ENCODE results near the gene SFRP4.

SFRP4 gene

DNA sequence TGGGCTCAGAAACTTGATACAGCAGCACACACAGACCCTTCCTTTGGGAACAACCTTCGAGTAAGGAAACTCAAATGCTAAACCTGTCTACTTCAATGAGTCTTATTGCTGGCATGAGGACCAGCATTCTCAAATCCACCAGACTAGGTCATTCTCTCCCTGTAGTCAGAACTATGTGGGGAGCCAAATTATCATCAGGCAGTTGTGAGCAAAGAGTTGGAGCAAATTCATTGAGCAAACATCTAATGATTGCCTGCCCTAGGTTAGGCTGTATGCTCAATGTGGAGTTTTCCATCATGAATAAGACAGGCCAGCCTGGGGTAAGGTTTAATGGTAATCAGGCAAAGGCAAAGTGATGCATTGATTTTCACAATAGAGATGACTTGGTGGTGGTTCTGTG is 7.4 kb upstream of the SFRP4 start:
- no peak overlapping the region for H3K56ac ChIP-seq (ENCODE audit: low read length)
- H3K27me3 ChIP-seq (ENCODE audit: insufficient read depth, low read length, poor library complexity): no peaks in the 10 kb centered on the region
- H4K5ac ChIP-seq (ENCODE audit: low read length): no peak overlapping the region
- no peak overlapping the region for H3K23ac ChIP-seq (ENCODE audit: low read length)
- no peak overlapping the region for H3K27ac ChIP-seq (ENCODE audit: low read depth, low read length)
- no peak overlapping the region for H2BK15ac ChIP-seq (replicated peaks; ENCODE audit: low read depth)
- H3K36me3 ChIP-seq (ENCODE audit: control insufficient read depth, insufficient read depth, low read length): no peaks in the 10 kb centered on the region
- H3K18ac ChIP-seq (ENCODE audit: low read length): no peak overlapping the region
- H2BK5ac ChIP-seq (ENCODE audit: low read length): no peak overlapping the region
- WGBS (ENCODE audit: extremely low coverage, insufficient coverage, low lambda C conversion rate): no CpG with 5 or more reads among the region's 1 CpG
- H3K4me2 ChIP-seq (ENCODE audit: low read length): no peak overlapping the region
- DNase-seq: no peak
- no peak overlapping the region for H3K9ac ChIP-seq (ENCODE audit: low read length)
- no peak overlapping the region for H3K4me3 ChIP-seq (ENCODE audit: low read length)
- H2AK5ac ChIP-seq (ENCODE audit: low read length): no peak overlapping the region
- H2BK120ac ChIP-seq (ENCODE audit: low read depth, low read length): no peak overlapping the region
- H3K4ac ChIP-seq (ENCODE audit: low read depth, low read length): no peak overlapping the region
- no peaks in the 10 kb centered on the region for H3K79me1 ChIP-seq (ENCODE audit: low read length)
- H3K4me1 ChIP-seq (ENCODE audit: control insufficient read depth, low read depth, low read length): no peaks in the 10 kb centered on the region
- H3K79me2 ChIP-seq (ENCODE audit: control insufficient read depth, insufficient read depth, low read length): no peaks in the 10 kb centered on the region
- no peak overlapping the region for H4K8ac ChIP-seq (ENCODE audit: low read depth, low read length)

DNA sequence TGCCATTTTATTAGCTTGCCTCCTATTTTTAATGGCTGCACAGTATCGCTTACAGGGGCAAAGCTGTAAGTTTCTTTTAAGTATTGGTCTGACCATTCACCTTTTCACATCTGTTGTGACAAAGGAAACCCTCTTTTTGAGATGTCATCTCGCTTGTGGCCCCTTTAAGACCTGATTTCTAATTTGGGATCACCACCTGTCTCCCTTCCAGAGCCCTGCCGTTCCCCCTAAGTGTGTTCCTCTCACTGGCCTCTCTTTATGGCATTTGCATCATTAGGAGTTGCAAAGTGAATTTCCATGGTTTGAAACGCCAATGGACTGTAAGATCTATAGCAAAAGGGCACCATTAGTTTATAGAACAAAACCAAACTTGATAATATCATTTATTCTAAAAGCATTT is 5.3 kb upstream of the SFRP4 start:
- Histone ChIP-seq H4K5ac (ENCODE audit: low read length) (no peak overlapping the region), H2BK5ac (ENCODE audit: low read length) (no peak overlapping the region), H2BK15ac (replicated peaks; ENCODE audit: low read depth) (no peak overlapping the region), H3K4me3 (ENCODE audit: low read length) (no peak overlapping the region), H3K9ac (ENCODE audit: low read length) (no peak overlapping the region), H3K4ac (ENCODE audit: low read depth, low read length) (no peak overlapping the region), H3K79me1 (ENCODE audit: low read length) (no peaks in the 10 kb centered on the region), H3K27me3 (ENCODE audit: insufficient read depth, low read length, poor library complexity) (no peaks in the 10 kb centered on the region), H3K18ac (ENCODE audit: low read length) (no peak overlapping the region), H3K27ac (ENCODE audit: low read depth, low read length) (no peak overlapping the region), H4K8ac (ENCODE audit: low read depth, low read length) (no peak overlapping the region), H3K56ac (ENCODE audit: low read length) (no peak overlapping the region), H3K4me1 (ENCODE audit: control insufficient read depth, low read depth, low read length) (no peaks in the 10 kb centered on the region), H2BK120ac (ENCODE audit: low read depth, low read length) (no peak overlapping the region), H2AK5ac (ENCODE audit: low read length) (no peak overlapping the region), H3K36me3 (ENCODE audit: control insufficient read depth, insufficient read depth, low read length) (no peaks in the 10 kb centered on the region), H3K4me2 (ENCODE audit: low read length) (no peak overlapping the region), H3K23ac (ENCODE audit: low read length) (no peak overlapping the region), H3K79me2 (ENCODE audit: control insufficient read depth, insufficient read depth, low read length) (no peaks in the 10 kb centered on the region)
- WGBS (ENCODE audit: extremely low coverage, insufficient coverage, low lambda C conversion rate): no CpG with 5 or more reads among the region's 4 CpGs
- DNase-seq: no peak

DNA sequence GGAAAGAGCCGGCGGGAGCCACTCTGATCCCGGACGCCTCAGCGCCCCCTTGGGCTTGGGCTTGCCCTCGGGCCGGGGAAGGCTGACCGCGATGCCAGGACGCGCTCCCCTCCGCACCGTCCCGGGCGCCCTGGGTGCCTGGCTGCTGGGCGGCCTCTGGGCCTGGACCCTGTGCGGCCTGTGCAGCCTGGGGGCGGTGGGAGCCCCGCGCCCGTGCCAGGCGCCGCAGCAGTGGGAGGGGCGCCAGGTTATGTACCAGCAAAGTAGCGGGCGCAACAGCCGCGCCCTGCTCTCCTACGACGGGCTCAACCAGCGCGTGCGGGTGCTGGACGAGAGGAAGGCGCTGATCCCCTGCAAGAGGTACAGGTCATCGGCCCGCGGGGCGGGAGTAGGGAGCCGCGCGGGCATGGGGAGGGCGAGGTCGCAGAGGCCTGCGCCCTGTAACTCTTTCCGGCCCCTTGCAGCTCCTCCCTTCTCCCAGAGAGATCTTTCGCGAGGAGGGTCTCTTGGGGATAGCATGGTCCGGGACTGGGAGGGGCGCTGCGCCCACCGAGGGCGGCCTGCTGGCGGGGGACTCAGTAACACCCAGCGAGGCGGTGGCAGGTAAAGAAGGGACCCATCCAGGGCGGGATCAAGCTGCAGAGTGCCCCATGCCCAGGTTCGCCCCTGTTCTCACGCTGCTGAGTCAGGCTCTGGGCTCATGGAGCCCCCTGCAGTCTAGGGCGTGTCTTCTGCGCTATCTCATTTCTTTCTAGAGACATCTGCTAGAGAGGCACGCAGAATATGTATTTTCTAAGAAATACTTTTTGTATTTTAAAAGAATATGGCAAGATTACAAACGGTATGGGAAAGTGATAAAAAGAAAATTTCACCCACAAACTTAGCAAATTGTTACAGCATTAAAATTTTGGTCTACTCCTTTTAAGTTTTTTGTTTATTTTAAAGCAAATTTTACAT is 4.5 kb upstream of the SFRP4 start:
- Histone ChIP-seq H3K27ac (ENCODE audit: low read depth, low read length) (no peak overlapping the region), H4K8ac (ENCODE audit: low read depth, low read length) (no peak overlapping the region), H3K79me2 (ENCODE audit: control insufficient read depth, insufficient read depth, low read length) (no peaks in the 10 kb centered on the region), H4K5ac (ENCODE audit: low read length) (no peak overlapping the region), H3K27me3 (ENCODE audit: insufficient read depth, low read length, poor library complexity) (peaks cover 4% of the 10 kb centered on the region), H2BK15ac (replicated peaks; ENCODE audit: low read depth) (no peak overlapping the region), H3K79me1 (ENCODE audit: low read length) (no peaks in the 10 kb centered on the region), H3K18ac (ENCODE audit: low read length) (peak overlapping the region; percentile 9), H3K56ac (ENCODE audit: low read length) (peak overlapping the region; percentile 92), H3K9ac (ENCODE audit: low read length) (peak overlapping the region; percentile 75), H3K4me3 (ENCODE audit: low read length) (peak overlapping the region; percentile 55), H3K36me3 (ENCODE audit: control insufficient read depth, insufficient read depth, low read length) (no peaks in the 10 kb centered on the region), H3K23ac (ENCODE audit: low read length) (no peak overlapping the region), H2BK120ac (ENCODE audit: low read depth, low read length) (peak overlapping the region; percentile 32), H3K4me1 (ENCODE audit: control insufficient read depth, low read depth, low read length) (no peaks in the 10 kb centered on the region), H3K4ac (ENCODE audit: low read depth, low read length) (peak overlapping the region; percentile 89), H2BK5ac (ENCODE audit: low read length) (no peak overlapping the region), H2AK5ac (ENCODE audit: low read length) (no peak overlapping the region), H3K4me2 (ENCODE audit: low read length) (peak overlapping the region; percentile 58)
- WGBS (ENCODE audit: extremely low coverage, insufficient coverage, low lambda C conversion rate): no CpG with 5 or more reads among the region's 63 CpGs
- DNase-seq: peak; percentile 73

DNA sequence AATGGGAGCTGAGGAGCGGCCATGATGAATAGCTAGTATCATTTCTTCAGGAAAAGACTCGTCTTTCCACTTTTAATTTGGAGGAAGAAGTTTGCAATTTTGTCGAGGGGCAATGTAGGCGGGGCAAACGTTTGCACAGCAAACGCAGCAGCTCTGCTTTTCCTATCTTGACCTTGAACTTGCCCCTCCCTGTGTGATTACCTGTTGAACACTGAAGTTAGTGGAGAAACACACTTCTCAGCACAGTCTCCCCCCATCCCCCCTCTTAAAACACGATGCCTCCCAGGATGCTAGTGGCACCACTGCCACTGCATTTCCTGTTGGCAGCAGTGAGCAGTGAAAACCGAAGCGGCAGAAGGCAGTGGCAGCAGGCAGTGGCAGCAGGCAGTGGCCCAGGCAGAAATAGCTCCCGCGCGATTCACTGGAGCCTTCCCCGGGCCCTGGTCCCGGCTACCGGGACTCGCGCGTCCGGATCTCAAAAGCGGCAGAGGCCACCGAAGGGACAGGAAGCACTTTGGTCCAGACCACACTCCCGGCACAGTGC is 3.8 kb upstream of the SFRP4 start, which contains the start of gene EPDR1:
TSS of gene EPDR1 (plus strand) at position 336 of the 544 bp plus-strand sequence. CDS start 300 bp downstream, outside the sequence.
- H4K5ac ChIP-seq (ENCODE audit: low read length): no peak within 1 kb of the TSS
- H3K79me1 ChIP-seq (ENCODE audit: low read length): no peaks in the 10 kb centered on the region
- peak within 1 kb of the TSS; percentile 58 for H3K4me2 ChIP-seq (ENCODE audit: low read length)
- H2AK5ac ChIP-seq (ENCODE audit: low read length): no peak within 1 kb of the TSS
- no peak within 1 kb of the TSS for H3K27ac ChIP-seq (ENCODE audit: low read depth, low read length)
- no CpG with 5 or more reads among the region's 22 CpGs for WGBS (ENCODE audit: extremely low coverage, insufficient coverage, low lambda C conversion rate)
- peak within 1 kb of the TSS; percentile 75 for H3K9ac ChIP-seq (ENCODE audit: low read length)
- peak within 1 kb of the TSS; percentile 9 for H3K18ac ChIP-seq (ENCODE audit: low read length)
- H2BK5ac ChIP-seq (ENCODE audit: low read length): no peak within 1 kb of the TSS
- H3K23ac ChIP-seq (ENCODE audit: low read length): no peak within 1 kb of the TSS
- no peak within 1 kb of the TSS for H2BK15ac ChIP-seq (replicated peaks; ENCODE audit: low read depth)
- H3K4ac ChIP-seq (ENCODE audit: low read depth, low read length): peak within 1 kb of the TSS; percentile 89
- H3K56ac ChIP-seq (ENCODE audit: low read length): peak within 1 kb of the TSS; percentile 92
- peak; percentile 71 for DNase-seq
- peak within 1 kb of the TSS; percentile 55 for H3K4me3 ChIP-seq (ENCODE audit: low read length)
- H3K79me2 ChIP-seq (ENCODE audit: control insufficient read depth, insufficient read depth, low read length): no peaks in the 10 kb centered on the region
- no peaks in the 10 kb centered on the region for H3K4me1 ChIP-seq (ENCODE audit: control insufficient read depth, low read depth, low read length)
- no peaks in the 10 kb centered on the region for H3K36me3 ChIP-seq (ENCODE audit: control insufficient read depth, insufficient read depth, low read length)
- H3K27me3 ChIP-seq (ENCODE audit: insufficient read depth, low read length, poor library complexity): peaks cover 11% of the 10 kb centered on the region
- H4K8ac ChIP-seq (ENCODE audit: low read depth, low read length): no peak within 1 kb of the TSS
- peak within 1 kb of the TSS; percentile 32 for H2BK120ac ChIP-seq (ENCODE audit: low read depth, low read length)

DNA sequence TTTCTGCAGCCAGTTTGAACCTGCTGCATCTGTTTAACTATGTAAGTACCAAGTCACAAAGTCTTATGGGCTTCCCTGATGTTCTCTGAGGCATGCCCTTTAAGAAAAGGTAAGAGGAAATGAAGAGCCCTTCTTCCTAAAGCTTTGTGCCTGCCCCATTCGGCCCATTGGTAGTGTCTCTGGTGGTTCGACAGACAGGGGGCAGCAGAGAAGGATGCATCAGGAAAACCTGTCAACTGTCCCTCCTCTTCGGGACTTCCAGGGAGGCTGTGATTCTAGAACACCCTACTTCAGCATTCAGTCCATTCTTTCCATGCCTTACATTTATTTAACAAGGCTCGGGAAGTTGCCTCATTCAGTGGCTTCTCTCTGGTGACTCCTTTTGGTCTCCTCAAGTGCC is 1.9 kb upstream of the SFRP4 start:
- H3K79me2 ChIP-seq (ENCODE audit: control insufficient read depth, insufficient read depth, low read length): no peaks in the 10 kb centered on the region
- no peaks in the 10 kb centered on the region for H3K4me1 ChIP-seq (ENCODE audit: control insufficient read depth, low read depth, low read length)
- no peak overlapping the region for H4K8ac ChIP-seq (ENCODE audit: low read depth, low read length)
- H2BK5ac ChIP-seq (ENCODE audit: low read length): no peak overlapping the region
- H3K36me3 ChIP-seq (ENCODE audit: control insufficient read depth, insufficient read depth, low read length): no peaks in the 10 kb centered on the region
- H2BK15ac ChIP-seq (replicated peaks; ENCODE audit: low read depth): no peak overlapping the region
- H3K23ac ChIP-seq (ENCODE audit: low read length): no peak overlapping the region
- peak; percentile 23 for DNase-seq
- H3K27me3 ChIP-seq (ENCODE audit: insufficient read depth, low read length, poor library complexity): peaks cover 13% of the 10 kb centered on the region
- no CpG with 5 or more reads among the region's 4 CpGs for WGBS (ENCODE audit: extremely low coverage, insufficient coverage, low lambda C conversion rate)
- no peak overlapping the region for H3K56ac ChIP-seq (ENCODE audit: low read length)
- no peak overlapping the region for H2AK5ac ChIP-seq (ENCODE audit: low read length)
- no peak overlapping the region for H3K18ac ChIP-seq (ENCODE audit: low read length)
- H4K5ac ChIP-seq (ENCODE audit: low read length): no peak overlapping the region
- no peak overlapping the region for H3K4me2 ChIP-seq (ENCODE audit: low read length)
- no peak overlapping the region for H3K27ac ChIP-seq (ENCODE audit: low read depth, low read length)
- no peak overlapping the region for H2BK120ac ChIP-seq (ENCODE audit: low read depth, low read length)
- H3K4me3 ChIP-seq (ENCODE audit: low read length): no peak overlapping the region
- H3K4ac ChIP-seq (ENCODE audit: low read depth, low read length): no peak overlapping the region
- H3K79me1 ChIP-seq (ENCODE audit: low read length): no peaks in the 10 kb centered on the region
- H3K9ac ChIP-seq (ENCODE audit: low read length): no peak overlapping the region
